Heart right ventricle (tissue), 16 donors: ENCODE data around the gene ARMC2. TPM values are rescaled to one million over a fixed set of nuclear protein-coding genes. Genes with fewer than 3 reads are reported as not detected.

ENCODE experiments used
- ATAC-seq, 8 donors: fragments of 200-7000 bp; cut with Tn5 transposase; one replicate each; pipeline ENCODE4 v1.9.1; 2020; ENCODE audit warnings: mild to moderate bottlenecking in 8 of 8, moderate library complexity in 8 of 8, moderate number of reproducible peaks in 1 of 8
- DNase-seq, 2 donors: peaks; one replicate each; pipeline ENCODE4 v3.0.0-alpha.2; 2020
- H3K27ac ChIP-seq, 10 donors: fragments of 200-600 bp; sonication (generic) in 2 of 10; one replicate each; pipeline versions ENCODE4 v1.5.0 to v1.8.0; 2020 to 2022; ENCODE audit warnings: mild to moderate bottlenecking in 3 of 10
- H3K27me3 ChIP-seq, 7 donors: fragments of 200-600 bp; one replicate each; pipeline ENCODE4 v1.8.0; 2021 to 2022; ENCODE audit warnings: mild to moderate bottlenecking in 2 of 7
- H3K36me3 ChIP-seq, 9 donors: fragments of 200-600 bp; sonication (generic) in 1 of 9; one replicate each; pipeline versions ENCODE4 v1.5.0 to v1.8.0; 2020 to 2022; ENCODE audit warnings: mild to moderate bottlenecking in 2 of 9
- H3K4me1 ChIP-seq, 9 donors: fragments of 200-600 bp; sonication (generic) in 1 of 9; one replicate each; pipeline versions ENCODE4 v1.5.0 to v1.8.0; 2020 to 2022; ENCODE audit warnings: mild to moderate bottlenecking in 4 of 9
- H3K4me3 ChIP-seq, 10 donors: fragments of 200-600 bp; sonication (generic) in 2 of 10; one replicate each; pipeline versions ENCODE4 v1.5.0 to v1.8.0; 2020 to 2022; ENCODE audit warnings: mild to moderate bottlenecking in 7 of 10, moderate library complexity in 2 of 10
- H3K9me3 ChIP-seq, 11 donors: fragments of 200-600 bp in 10 of 11; sonication (generic) in 2 of 11; one replicate each; pipeline versions ENCODE4 v1.5.0 to v1.8.0; 2013 to 2022; ENCODE audit warnings: mild to moderate bottlenecking in 2 of 11, control low read depth in 1 of 11, moderate library complexity in 1 of 11
- WGBS, 2 donors: extraction: QIAGEN DNeasy Blood & Tissue Kit; methylation state at CpG; one replicate each; pipeline ENCODE4 v1.1.7; 2013; ENCODE audit warnings: inconsistent platforms in 1 of 2; 5-methylcytosine and 5-hydroxymethylcytosine counted together
- intact Hi-C, 10 donors: fragments of 100-400 bp; cut with DNase I; formaldehyde crosslinking; loops; one replicate each; pipeline versions ENCODE4 v1.11.1 to v1.14.2; 2022
- polyA plus RNA-seq, 2 donors: library from polyadenylated mRNA; stranded (reverse); fragments of 200-250 nt; gene quantifications; one replicate each; pipeline ENCODE4 v1.2.3, GENCODE V29; 2013
- total RNA-seq, 10 donors: library from RNA; stranded (reverse); fragmentation: NEBNext Ultra II Directional in 3 of 10; extraction: Animal tissue kit (Norgen Biotek cat#: 25700) in 3 of 10; gene quantifications; one replicate each; pipeline versions ENCODE4 v1.2.1 to v1.2.4, GENCODE V29; 2021 to 2023
- TF ChIP-seq, protein P1 (sequence below), 9 donors: fragments of 200-600 bp; sonication (generic) in 2 of 9; IDR thresholded peaks; one replicate each; pipeline versions ENCODE4 v1.5.0 to v1.8.0; 2021 to 2022; ENCODE audit warnings: antibody characterized with exemption in 9 of 9, mild to moderate bottlenecking in 5 of 9, moderate library complexity in 1 of 9
- donor health status: Arrhythmogenic right ventricular cardiomyopathy.
- donor health status: ischemic (EF 13 %, LVEDD 7.1; RV severe dilation, severe dysfunction).
- donor health status: healthy with polysubstance abuse.
- donor health status: DM: no; HTN: yes; CAD: no.
- donor health status: DM: no; HTN: no; CAD: no.
- donor health status: ischemic (EF 25% LVEDD 6.9; RV normal size, moderate dysfunction).
- donor health status: ischemic (EF 25% LVEDD 5.7; RV mildly dilated, moderate dysfunction).
- donor health status: healthy.
- donor health status: DM: yes; HTN: yes; CAD: no.
- donor health status: Ischemic cardiomyopathy.
- donor health status: ischemic (EF 35%, LVEDD 5.7; RV mildly dilated, moderate dysfunction).
- donor health status: nonischemic (EF 11% LVEDD 7.7; RV severe dilation, severe dysfunction).
- donor health status: DM: yes; HTN: yes; CAD: no.
- donor health status: PGD.
- donor health status: ischemic (EF 29% LVEDD 5.4; RV normal size, mild dysfunction).
- donor health status: nonischemic (EF 23%, LVEDD 6.1; RV moderate dilation, normal function).

Gene ARMC2
- total and polyA plus RNA-seq, 12 donors: 2.5 to 16.4 (median 12.3) TPM

DNA sequence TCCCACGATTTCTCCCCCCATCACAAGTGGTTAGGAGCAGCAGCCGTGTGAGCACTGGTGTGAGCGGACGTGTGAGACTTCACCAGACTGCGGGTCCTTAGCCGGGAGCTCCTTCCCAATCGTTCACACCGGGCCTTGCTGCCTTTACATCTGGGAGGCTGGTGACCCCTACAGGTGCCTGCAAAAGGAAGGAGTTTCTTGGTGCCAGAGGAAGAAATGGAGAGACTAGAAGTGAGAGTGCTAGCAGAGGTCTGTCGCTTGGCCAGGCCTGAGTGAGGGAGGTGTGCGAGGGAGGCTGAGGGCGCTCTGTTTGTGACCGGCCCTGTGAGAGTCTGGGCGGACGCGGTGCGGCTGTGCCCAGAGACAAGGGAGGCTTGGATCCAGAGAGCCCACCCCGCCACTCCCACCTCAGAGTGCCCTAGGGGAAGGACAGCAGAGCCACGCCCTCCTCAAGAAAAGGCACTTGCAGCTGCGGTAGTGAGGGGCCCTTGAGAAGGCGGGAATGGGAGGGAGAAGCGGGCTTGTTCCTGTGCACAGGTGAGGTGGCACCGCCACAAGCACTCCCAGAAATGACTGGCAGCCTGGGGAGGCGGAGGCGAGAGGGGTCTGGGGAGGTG is 10.0 kb upstream of the ARMC2 start:
- Histone ChIP-seq H3K4me1 (peaks cover 0 to 41% (median 0%) of the 10 kb centered on the region in 9 donors), H3K27ac (peak overlapping the region in 4 of 10 donors; percentile 16 to 68 (median 33)), H3K27me3 (no peaks in the 10 kb centered on the region), H3K36me3 (no peaks in the 10 kb centered on the region), H3K4me3 (no peak overlapping the region), H3K9me3 (no peaks in the 10 kb centered on the region)
- TF ChIP-seq, protein P1, sequence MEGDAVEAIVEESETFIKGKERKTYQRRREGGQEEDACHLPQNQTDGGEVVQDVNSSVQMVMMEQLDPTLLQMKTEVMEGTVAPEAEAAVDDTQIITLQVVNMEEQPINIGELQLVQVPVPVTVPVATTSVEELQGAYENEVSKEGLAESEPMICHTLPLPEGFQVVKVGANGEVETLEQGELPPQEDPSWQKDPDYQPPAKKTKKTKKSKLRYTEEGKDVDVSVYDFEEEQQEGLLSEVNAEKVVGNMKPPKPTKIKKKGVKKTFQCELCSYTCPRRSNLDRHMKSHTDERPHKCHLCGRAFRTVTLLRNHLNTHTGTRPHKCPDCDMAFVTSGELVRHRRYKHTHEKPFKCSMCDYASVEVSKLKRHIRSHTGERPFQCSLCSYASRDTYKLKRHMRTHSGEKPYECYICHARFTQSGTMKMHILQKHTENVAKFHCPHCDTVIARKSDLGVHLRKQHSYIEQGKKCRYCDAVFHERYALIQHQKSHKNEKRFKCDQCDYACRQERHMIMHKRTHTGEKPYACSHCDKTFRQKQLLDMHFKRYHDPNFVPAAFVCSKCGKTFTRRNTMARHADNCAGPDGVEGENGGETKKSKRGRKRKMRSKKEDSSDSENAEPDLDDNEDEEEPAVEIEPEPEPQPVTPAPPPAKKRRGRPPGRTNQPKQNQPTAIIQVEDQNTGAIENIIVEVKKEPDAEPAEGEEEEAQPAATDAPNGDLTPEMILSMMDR (IDR thresholded peaks at IDR 0.05): no peak
- ATAC-seq (peak in 1 of 8 donors; percentile 51), DNase-seq (no peak)
- intact Hi-C loops: loop anchor here (5.0 to 10.0 kb wide), 7 partner anchors 47 to 296 kb away; no protein-coding TSS in a partner anchor
- WGBS, 2 donors: 74% methylated on average over 24 of the region's 24 CpGs

DNA sequence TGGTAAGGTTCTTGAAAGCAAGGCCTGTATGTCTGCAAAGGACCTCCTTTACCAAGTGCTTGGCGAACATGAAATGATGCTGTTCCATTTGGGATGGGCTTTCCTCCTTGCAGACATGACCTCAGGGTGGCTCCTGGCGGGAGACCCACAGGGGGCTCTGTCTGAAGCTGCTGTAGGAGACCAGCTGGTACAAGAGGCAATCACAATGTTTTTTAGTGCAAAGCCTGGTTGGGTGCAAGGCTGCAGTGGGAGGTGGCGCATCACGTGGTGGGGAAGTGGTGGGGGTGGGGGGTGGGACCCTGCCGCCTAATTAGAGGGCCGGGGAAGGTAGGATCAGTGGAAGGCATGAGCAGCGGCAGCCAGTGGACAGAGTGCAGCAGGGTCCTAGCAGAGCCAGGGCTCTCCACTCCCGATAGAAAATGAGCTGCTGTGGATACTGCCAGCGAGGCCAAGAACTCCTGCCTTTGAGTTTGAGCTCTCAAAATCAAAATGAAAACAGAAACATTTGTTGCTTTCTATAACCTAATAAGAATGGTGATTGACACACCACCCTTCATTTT is 9.1 kb upstream of the ARMC2 start:
- no peak for DNase-seq
- no peaks in the 10 kb centered on the region for H3K36me3 ChIP-seq
- no peak overlapping the region for H3K27ac ChIP-seq
- intact Hi-C loops: loop anchor here (5.0 to 10.0 kb wide), 7 partner anchors 46 to 297 kb away; no protein-coding TSS in a partner anchor
- TF ChIP-seq, protein P1 (IDR thresholded peaks at IDR 0.05): no peak
- H3K4me1 ChIP-seq: peaks cover 0 to 41% (median 0%) of the 10 kb centered on the region in 9 donors
- 55 to 67% methylated on average over 9 of the region's 9 CpGs for WGBS, 2 donors
- no peaks in the 10 kb centered on the region for H3K9me3 ChIP-seq
- no peak for ATAC-seq
- no peaks in the 10 kb centered on the region for H3K27me3 ChIP-seq
- H3K4me3 ChIP-seq: no peak overlapping the region

DNA sequence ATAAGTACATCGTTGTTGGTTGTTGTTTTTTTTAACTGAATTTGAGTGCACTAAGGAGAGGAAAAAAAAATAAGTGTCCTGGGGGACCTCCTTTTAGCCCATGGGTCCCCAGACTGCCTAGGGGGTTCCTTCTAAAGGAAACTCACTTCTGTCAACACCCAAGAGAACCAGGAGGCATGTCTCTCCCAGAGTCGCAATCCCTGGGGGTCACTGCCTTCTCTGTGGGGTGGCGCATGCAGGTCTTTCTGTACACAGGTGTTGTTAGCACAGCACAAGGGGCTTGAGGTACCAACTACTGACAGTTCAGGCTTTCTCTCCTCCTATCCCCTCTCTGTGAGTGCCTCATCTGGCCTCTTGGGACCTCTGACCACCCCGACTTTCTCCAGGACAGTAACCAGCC is 7.3 kb upstream of the ARMC2 start:
- Histone ChIP-seq H3K9me3 (no peaks in the 10 kb centered on the region), H3K4me3 (no peak overlapping the region), H3K27me3 (no peaks in the 10 kb centered on the region), H3K36me3 (no peaks in the 10 kb centered on the region), H3K27ac (peak overlapping the region in 5 of 10 donors; percentile 26 to 89 (median 45)), H3K4me1 (peaks cover 0 to 42% (median 0%) of the 10 kb centered on the region in 9 donors)
- TF ChIP-seq, protein P1 (IDR thresholded peaks at IDR 0.05): no peak
- ATAC-seq (peak in 1 of 8 donors; percentile 4), DNase-seq (no peak)
- WGBS, 2 donors: 82 to 87% methylated on average over 4 of the region's 4 CpGs
- intact Hi-C loops: loop anchor here in 3 of 10 donors (5.0 to 10.0 kb wide), 2 partner anchors 46 to 234 kb away; no protein-coding TSS in a partner anchor

DNA sequence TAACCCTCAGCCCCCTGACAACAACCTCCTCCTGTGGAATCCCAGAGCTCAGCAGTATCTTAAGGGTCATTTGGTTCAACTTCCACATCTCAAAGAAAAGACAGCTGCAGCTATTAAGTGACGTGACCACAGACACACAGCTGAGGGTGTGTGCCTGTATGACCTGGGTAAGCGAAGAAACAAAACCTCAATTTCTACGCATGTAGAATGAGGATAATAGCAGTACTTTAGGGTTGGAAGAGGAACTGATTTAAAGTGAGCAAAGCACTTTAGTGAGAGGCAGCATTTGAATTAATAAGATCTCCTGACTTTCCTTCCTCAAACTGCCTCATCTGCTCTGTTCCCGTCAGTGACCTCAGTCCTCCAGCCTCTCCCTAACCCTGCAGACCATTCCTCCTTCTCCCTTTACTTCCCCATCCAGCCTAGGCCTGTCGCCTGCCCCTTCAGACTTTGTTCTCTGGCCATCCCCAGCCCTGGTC is 6.8 kb upstream of the ARMC2 start:
- Histone ChIP-seq H3K27ac (peak overlapping the region in 3 of 10 donors; percentile 45 to 89 (median 54)), H3K9me3 (no peaks in the 10 kb centered on the region), H3K27me3 (no peaks in the 10 kb centered on the region), H3K36me3 (no peaks in the 10 kb centered on the region), H3K4me3 (no peak overlapping the region), H3K4me1 (peaks cover 0 to 39% (median 0%) of the 10 kb centered on the region in 9 donors)
- ATAC-seq (peak in 7 of 8 donors; percentile 61 to 84 (median 77)), DNase-seq (peak in 1 of 2 donors; percentile 18)
- TF ChIP-seq, protein P1 (IDR thresholded peaks at IDR 0.05): no peak
- WGBS, 2 donors: 87 to 91% methylated on average over 5 of the region's 5 CpGs
- intact Hi-C loops: loop anchor here in 3 of 10 donors (5.0 to 10.0 kb wide), 2 partner anchors 46 to 233 kb away; no protein-coding TSS in a partner anchor
